Vagina (tissue), 2 donors: ENCODE data around the gene HOXD4. TPM values are rescaled to one million over a fixed set of nuclear protein-coding genes. Genes with fewer than 3 reads are reported as not detected.
A peak's percentile ranks its signal among the peaks of the same experiment; 100 is the strongest.

Source experiments
- DNase-seq, 2 donors: peaks; one replicate each; pipeline ENCODE4 v3.0.0-alpha.2; 2017; ENCODE audit errors: extremely low spot score in 2 of 2
- H3K27ac ChIP-seq: fragments of 200-600 bp; sonication (generic); one replicate; pipeline ENCODE4 v1.5.1; 2019
- H3K27me3 ChIP-seq: fragments of 200-600 bp; sonication (generic); one replicate; pipeline ENCODE4 v1.5.1; 2019
- H3K36me3 ChIP-seq, 2 donors: fragments of 200-600 bp; sonication (generic); one replicate each; pipeline ENCODE4 v1.5.1; 2017 to 2019
- H3K4me1 ChIP-seq: fragments of 200-600 bp; sonication (generic); one replicate; pipeline ENCODE4 v1.5.1; 2019
- H3K4me3 ChIP-seq, 2 donors: fragments of 200-600 bp; sonication (generic); 1 replicate in 1 of 2; 2 replicates in 1 of 2; pipeline ENCODE4 v1.5.1; 2016 to 2019
- H3K9me3 ChIP-seq: fragments of 200-600 bp; sonication (generic); one replicate; pipeline ENCODE4 v1.5.1; 2019
- CTCF ChIP-seq, 3 experiments: fragments of 450-650 bp in 2 of 3; fragments of 200-600 bp in 1 of 3; sonication (generic) in 1 of 3; IDR thresholded peaks; one replicate each; pipeline ENCODE4 v1.5.1; 2017 to 2019; ENCODE audit warnings: antibody characterized with exemption in 3 of 3, mild to moderate bottlenecking in 2 of 3, moderate library complexity in 2 of 3
- POLR2A ChIP-seq, 2 donors: fragments of 450-650 bp; IDR thresholded peaks; one replicate each; pipeline ENCODE4 v1.6.1; 2017; ENCODE audit warnings: antibody characterized with exemption in 2 of 2, mild to moderate bottlenecking in 2 of 2, moderate library complexity in 2 of 2
- POLR2AphosphoS5 ChIP-seq, 2 donors: sonication (generic); formaldehyde crosslinking; IDR thresholded peaks; one replicate each; pipeline ENCODE4 v1.9.0; 2017; ENCODE audit warnings: antibody characterized with exemption in 2 of 2, mild to moderate bottlenecking in 2 of 2, low read depth in 1 of 2; ENCODE audit not compliant: insufficient read depth in 1 of 2
- intact Hi-C: fragments of 100-400 bp; cut with DNase I; formaldehyde crosslinking; loops from one replicate; pipeline ENCODE4 v1.15.1; 2023
- total RNA-seq: library from RNA; depleted of rRNA; stranded (reverse); fragments of >200 nt; gene quantifications from one replicate; pipeline ENCODE4 v1.2.3, GENCODE V29; 2016

Gene HOXD4
- total RNA-seq, 1 donor from 2014 or later, result 4.9 TPM

GRCh38 chr2:176110415-176111308, 40.7 kb upstream of the HOXD4 start:
- no peaks in the 10 kb centered on the region for H3K36me3 ChIP-seq
- peak overlapping the region in 1 of 2 donors; percentile 3 for H3K4me3 ChIP-seq
- H3K27me3 ChIP-seq, result no peaks in the 10 kb centered on the region
- TF ChIP-seq POLR2A (IDR thresholded peaks at IDR 0.05) (no peak), CTCF (IDR thresholded peaks at IDR 0.05) (no peak), POLR2AphosphoS5 (IDR thresholded peaks at IDR 0.05; ENCODE audit: insufficient read depth in 1 of 2, low read depth in 1 of 2) (no peak)
- no peak for DNase-seq
- intact Hi-C loops, result no loop called here
- no peaks in the 10 kb centered on the region for H3K9me3 ChIP-seq
- H3K27ac ChIP-seq, result no peak overlapping the region
- H3K4me1 ChIP-seq, result peaks cover 52% of the 10 kb centered on the region

- no peaks in the 10 kb centered on the region for H3K27me3 ChIP-seq
- peak overlapping the region in 1 of 2 donors; percentile 3 for H3K4me3 ChIP-seq
- TF ChIP-seq POLR2AphosphoS5 (IDR thresholded peaks at IDR 0.05; ENCODE audit: insufficient read depth in 1 of 2, low read depth in 1 of 2) (no peak), POLR2A (IDR thresholded peaks at IDR 0.05) (no peak), CTCF (IDR thresholded peaks at IDR 0.05) (no peak)
- no peak overlapping the region for H3K27ac ChIP-seq
- H3K4me1 ChIP-seq, result peaks cover 57% of the 10 kb centered on the region
- H3K36me3 ChIP-seq, result no peaks in the 10 kb centered on the region
- H3K9me3 ChIP-seq, result no peaks in the 10 kb centered on the region
- intact Hi-C loops, result no loop called here
- no peak for DNase-seq
Measured at GRCh38 chr2:176111309-176111663, 40.1 kb upstream of the HOXD4 start.

GRCh38 chr2:176111846-176112374, 39.4 kb upstream of the HOXD4 start:
- intact Hi-C loops, result no loop called here
- no peaks in the 10 kb centered on the region for H3K27me3 ChIP-seq
- no peak overlapping the region for H3K4me3 ChIP-seq
- no peaks in the 10 kb centered on the region for H3K36me3 ChIP-seq
- no peaks in the 10 kb centered on the region for H3K9me3 ChIP-seq
- TF ChIP-seq CTCF (IDR thresholded peaks at IDR 0.05) (no peak), POLR2A (IDR thresholded peaks at IDR 0.05) (no peak), POLR2AphosphoS5 (IDR thresholded peaks at IDR 0.05; ENCODE audit: insufficient read depth in 1 of 2, low read depth in 1 of 2) (no peak)
- no peak overlapping the region for H3K27ac ChIP-seq
- no peak for DNase-seq
- H3K4me1 ChIP-seq, result peaks cover 51% of the 10 kb centered on the region

GRCh38 chr2:176112375-176113302, 38.7 kb upstream of the HOXD4 start:
- no peaks in the 10 kb centered on the region for H3K27me3 ChIP-seq
- no peak overlapping the region for H3K27ac ChIP-seq
- H3K4me3 ChIP-seq, result no peak overlapping the region
- peaks cover 57% of the 10 kb centered on the region for H3K4me1 ChIP-seq
- H3K9me3 ChIP-seq, result no peaks in the 10 kb centered on the region
- peaks cover 0 to 6% of the 10 kb centered on the region in 2 donors for H3K36me3 ChIP-seq
- no peak for DNase-seq
- TF ChIP-seq POLR2AphosphoS5 (IDR thresholded peaks at IDR 0.05; ENCODE audit: insufficient read depth in 1 of 2, low read depth in 1 of 2) (no peak), CTCF (IDR thresholded peaks at IDR 0.05) (no peak), POLR2A (IDR thresholded peaks at IDR 0.05) (no peak)
- intact Hi-C loops, result no loop called here
